ENCODE results near the gene MED31.
"Not testable (repeated sequence)": the region's sequence is repeated elsewhere in the genome, so short reads cannot be mapped to it uniquely, and the experiment has no call there.

MED31 gene

GRCh38 chr17:6608321-6608720 lies 43.1 kb downstream of the MED31 start:
- no peak for FAIRE-seq

- no peak for FAIRE-seq
Observed at GRCh38 chr17:6605142-6605541, 46.3 kb downstream of the MED31 start.

- FAIRE-seq = no peak
Observed at GRCh38 chr17:6603744-6604325, 47.6 kb downstream of the MED31 start.

GRCh38 chr17:6602141-6602540 lies 49.3 kb downstream of the MED31 start:
- no peak for FAIRE-seq

- FAIRE-seq = no peak
Observed at GRCh38 chr17:6599364-6599763, 52.0 kb downstream of the MED31 start.

- FAIRE-seq = no peak
Observed at GRCh38 chr17:6597727-6598126, 53.7 kb downstream of the MED31 start.

GRCh38 chr17:6596941-6597340 lies 54.5 kb downstream of the MED31 start:
- no peak for FAIRE-seq

GRCh38 chr17:6596511-6596910 lies 54.9 kb downstream of the MED31 start:
- no peak for FAIRE-seq

- FAIRE-seq = no peak
Observed at GRCh38 chr17:6596081-6596480, 55.3 kb downstream of the MED31 start.

- not testable (repeated sequence) for FAIRE-seq
Observed at GRCh38 chr17:6593371-6593770, 58.0 kb downstream of the MED31 start.
